Fibroblast of lung (primary cell): Measurements from ENCODE around the gene EPAS1.

ENCODE experiments used
- EZH2 ChIP-seq: IDR thresholded peaks from 2 replicates; pipeline ENCODE4 v1.5.1; 2012; ENCODE audit warnings: low read length, control low read depth, mild to moderate bottlenecking; ENCODE audit errors: missing control alignments
- TF ChIP-seq, protein P1 (sequence below), 2 donors: IDR thresholded peaks in 1 of 2; conservative IDR thresholded peaks in 1 of 2; 1 replicate in 1 of 2; 2 replicates in 1 of 2; pipeline ENCODE4 v1.5.1; 2011 to 2012; ENCODE audit warnings: low read length in 2 of 2, control low read depth in 1 of 2, inconsistent platforms in 1 of 2, low read depth in 1 of 2, mild to moderate bottlenecking in 1 of 2

DNA sequence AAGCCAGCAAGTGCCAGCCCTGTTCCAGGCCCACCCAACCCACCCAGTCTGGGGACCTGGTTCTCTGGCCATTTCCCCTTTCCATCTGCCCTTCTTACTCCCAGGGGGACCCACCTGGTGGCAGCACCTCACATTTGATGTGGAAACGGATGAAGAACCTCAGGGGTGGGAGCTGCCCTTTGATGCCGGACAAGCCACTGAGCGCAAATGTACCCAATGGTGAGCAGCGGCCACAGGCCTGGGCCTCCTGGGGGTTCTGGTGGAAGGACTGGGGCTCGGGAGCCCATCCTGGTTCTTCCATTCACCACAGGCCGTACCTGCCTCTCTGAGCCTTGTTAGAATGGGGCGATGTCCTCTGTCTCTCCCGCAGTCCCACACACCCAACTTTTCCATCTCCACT, 84.7 kb downstream of the EPAS1 start:
- no peak for TF ChIP-seq EZH2
- TF ChIP-seq, protein P1, sequence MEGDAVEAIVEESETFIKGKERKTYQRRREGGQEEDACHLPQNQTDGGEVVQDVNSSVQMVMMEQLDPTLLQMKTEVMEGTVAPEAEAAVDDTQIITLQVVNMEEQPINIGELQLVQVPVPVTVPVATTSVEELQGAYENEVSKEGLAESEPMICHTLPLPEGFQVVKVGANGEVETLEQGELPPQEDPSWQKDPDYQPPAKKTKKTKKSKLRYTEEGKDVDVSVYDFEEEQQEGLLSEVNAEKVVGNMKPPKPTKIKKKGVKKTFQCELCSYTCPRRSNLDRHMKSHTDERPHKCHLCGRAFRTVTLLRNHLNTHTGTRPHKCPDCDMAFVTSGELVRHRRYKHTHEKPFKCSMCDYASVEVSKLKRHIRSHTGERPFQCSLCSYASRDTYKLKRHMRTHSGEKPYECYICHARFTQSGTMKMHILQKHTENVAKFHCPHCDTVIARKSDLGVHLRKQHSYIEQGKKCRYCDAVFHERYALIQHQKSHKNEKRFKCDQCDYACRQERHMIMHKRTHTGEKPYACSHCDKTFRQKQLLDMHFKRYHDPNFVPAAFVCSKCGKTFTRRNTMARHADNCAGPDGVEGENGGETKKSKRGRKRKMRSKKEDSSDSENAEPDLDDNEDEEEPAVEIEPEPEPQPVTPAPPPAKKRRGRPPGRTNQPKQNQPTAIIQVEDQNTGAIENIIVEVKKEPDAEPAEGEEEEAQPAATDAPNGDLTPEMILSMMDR (conservative IDR thresholded peaks at IDR 0.05 in 1 of 2, IDR thresholded peaks at IDR 0.05 in 1 of 2; ENCODE audit: low read depth in 1 of 2, low read length in 2 of 2), result no peak
